Kidney tubule cell (primary cell): ENCODE data around the gene LTF.

Experiments
- DNase-seq: peaks from one replicate; pipeline ENCODE4 v3.0.0-alpha.2; 2018; ENCODE audit warnings: low spot score

The LTF gene

GRCh38 chr3:46468753-46469600 is 4.3 kb upstream of the LTF start:
- DNase-seq, result no peak

GRCh38 chr3:46467562-46467961 is 2.9 kb upstream of the LTF start:
- DNase-seq, result no peak

GRCh38 chr3:46466871-46467403 is 2.2 kb upstream of the LTF start:
- no peak for DNase-seq

GRCh38 chr3:46466273-46466672 is 1.6 kb upstream of the LTF start:
- DNase-seq, result no peak

GRCh38 chr3:46465196-46465520 is 453 bp upstream of the LTF start:
- no peak for DNase-seq

- no peak for DNase-seq
Measured at GRCh38 chr3:46463868-46464241, 850 bp downstream of the LTF start.

- DNase-seq, result no peak
Measured at GRCh38 chr3:46463120-46463867, 1.4 kb downstream of the LTF start.

- DNase-seq, result peak; percentile 28
Measured at GRCh38 chr3:46462511-46462910, 2.2 kb downstream of the LTF start.

- peak; percentile 42 for DNase-seq
Measured at GRCh38 chr3:46462111-46462510, 2.6 kb downstream of the LTF start.

- peak; percentile 64 for DNase-seq
Measured at GRCh38 chr3:46460051-46460450, 4.7 kb downstream of the LTF start.

- no peak for DNase-seq
Measured at GRCh38 chr3:46456118-46456517, 8.6 kb downstream of the LTF start.

GRCh38 chr3:46455231-46456115 is 9.2 kb downstream of the LTF start:
- DNase-seq, result no peak

GRCh38 chr3:46454606-46455005 is 10.1 kb downstream of the LTF start:
- DNase-seq, result no peak

- no peak for DNase-seq
Measured at GRCh38 chr3:46454209-46454595, 10.5 kb downstream of the LTF start.

- DNase-seq, result no peak
Measured at GRCh38 chr3:46453526-46454208, 11.0 kb downstream of the LTF start.

GRCh38 chr3:46449755-46450552 is 14.8 kb downstream of the LTF start:
- no peak for DNase-seq

- DNase-seq, result no peak
Measured at GRCh38 chr3:46448721-46449120, 16.0 kb downstream of the LTF start.

- DNase-seq, result no peak
Measured at GRCh38 chr3:46447228-46447985, 17.3 kb downstream of the LTF start.

- peak; percentile 30 for DNase-seq
Measured at GRCh38 chr3:46442576-46443530, 21.9 kb downstream of the LTF start.
